HEK293 (cell line): ENCODE results near the gene CCDC110.

Experiments used
- CTCF ChIP-seq: fragments of 450-650 bp; formaldehyde crosslinking; IDR thresholded peaks from 2 replicates; pipeline ENCODE4 v1.5.1; 2016; ENCODE audit warnings: missing biosample characterization, missing genetic modification characterization
- HOXA7 ChIP-seq: sonication (generic); formaldehyde crosslinking; IDR thresholded peaks from 2 replicates; pipeline ENCODE4 v1.8.1; 2022; ENCODE audit warnings: missing genetic modification reagents, borderline replicate concordance
- KLF1 ChIP-seq: fragments of 450-650 bp; formaldehyde crosslinking; IDR thresholded peaks from 2 replicates; pipeline ENCODE4 v1.5.1; 2016; ENCODE audit warnings: missing biosample characterization, missing genetic modification characterization
- ZBTB44 ChIP-seq: fragments of 450-650 bp; IDR thresholded peaks from 2 replicates; pipeline ENCODE4 v1.5.1; 2018; ENCODE audit warnings: missing biosample characterization, mild to moderate bottlenecking, missing genetic modification characterization
- ZEB2 ChIP-seq: fragments of 450-650 bp; formaldehyde crosslinking; IDR thresholded peaks from 2 replicates; pipeline ENCODE4 v1.5.1; 2016; ENCODE audit warnings: missing biosample characterization, missing genetic modification characterization
- ZNF416 ChIP-seq: fragments of 450-650 bp; formaldehyde crosslinking; IDR thresholded peaks from 2 replicates; pipeline ENCODE4 v1.5.1; 2016; ENCODE audit warnings: missing biosample characterization, missing genetic modification characterization
- ZNF518A ChIP-seq: fragments of 450-650 bp; formaldehyde crosslinking; conservative IDR thresholded peaks from 2 replicates; pipeline ENCODE4 v1.5.1; 2016; ENCODE audit warnings: low read depth, missing biosample characterization, missing genetic modification characterization
- ZNF660 ChIP-seq: fragments of 450-650 bp; IDR thresholded peaks from 2 replicates; pipeline ENCODE4 v1.5.1; 2018; ENCODE audit warnings: missing biosample characterization, mild to moderate bottlenecking, missing genetic modification characterization
- ZNF670 ChIP-seq: fragments of 450-650 bp; formaldehyde crosslinking; IDR thresholded peaks from 2 replicates; pipeline ENCODE4 v1.5.1; 2016; ENCODE audit warnings: missing biosample characterization, missing genetic modification characterization, low read depth
- ZNF768 ChIP-seq: fragments of 450-650 bp; formaldehyde crosslinking; IDR thresholded peaks from 2 replicates; pipeline ENCODE4 v1.5.1; 2018; ENCODE audit warnings: missing biosample characterization, mild to moderate bottlenecking, missing genetic modification characterization
- ZNF792 ChIP-seq: fragments of 450-650 bp; formaldehyde crosslinking; IDR thresholded peaks from 2 replicates; pipeline ENCODE4 v1.5.1; 2016; ENCODE audit warnings: missing biosample characterization, missing genetic modification characterization

GRCh38 chr4:185429660-185430059 lies 41.9 kb downstream of the CCDC110 start:
- TF ChIP-seq HOXA7 (CRISPR knock-in tag) (no peak), ZBTB44 (no peak), ZEB2 (tag by site-specific recombination) (no peak), CTCF (tag by site-specific recombination) (no peak), KLF1 (tag by site-specific recombination) (no peak), ZNF416 (tag by site-specific recombination) (no peak), ZNF792 (tag by site-specific recombination) (no peak), ZNF518A (tag by site-specific recombination) (no peak), ZNF670 (tag by site-specific recombination) (no peak), ZNF660 (tag by site-specific recombination) (no peak), ZNF768 (tag by site-specific recombination) (no peak)
